Ovary (tissue), 9 donors: ENCODE results near the gene ACTRT3. TPM values are rescaled to one million over a fixed set of nuclear protein-coding genes. Genes with fewer than 3 reads are reported as not detected.

Source experiments
- polyA plus RNA-seq, 2 donors: library from polyadenylated mRNA; stranded (reverse); fragments of 200-250 nt in 1 of 2; fragments of 350-450 nt in 1 of 2; fragmentation: Illumina TruSeq in 1 of 2; extraction: RNeasy Lipid Tissue Mini Kit (QIAGEN cat#74804) in 1 of 2; gene quantifications; one replicate each; pipeline ENCODE4 v1.2.3, GENCODE V29; 2013 to 2014
- small RNA-seq: library from RNA; depleted of rRNA; stranded (forward); fragments of <200 nt; gene quantifications from one replicate; pipeline ENCODE3, GENCODE V24; 2016
- total RNA-seq, 7 donors: library from RNA; depleted of rRNA in 2 of 7; stranded (reverse); fragments of >200 nt in 2 of 7; fragmentation: NEBNext Ultra II Directional in 3 of 7; extraction: Animal tissue kit (Norgen Biotek cat#: 25700) in 3 of 7; gene quantifications; one replicate each; pipeline versions ENCODE4 v1.1.0 to v1.2.4, GENCODE V29; 2016 to 2023
- donor health status: DM: no; HTN: no; CAD: no; lungs with moderate emphysema.
- donor health status: DM: no; HTN: no; CAD: no.
- donor health status: Bipolar disorder and iron deficiency.
- donor health status: DM: yes; HTN: yes; CAD: no.
- donor health status: DM: no; HTN: no; CAD: no.
- donor health status: DM: yes; HTN: yes; CAD: no.

ACTRT3 gene
- total and polyA plus RNA-seq, 9 donors: 0.34 to 3.8 (median 2.5) TPM

Small RNA genes lying within 50 kb of the gene (small RNA-seq; reads per million reads assigned to genes)
- gene RNU6-637P: not detected

Other genes with a start within 250 kb of the ACTRT3 start
- gene MECOM, start 105.8 kb downstream of the ACTRT3 start, total RNA-seq: 10 to 100 TPM in 3 of 7 donors, 1 to 10 TPM in 4; 4.3 to 24.1 (median 9.0) TPM
- gene MECOM, start 105.8 kb downstream of the ACTRT3 start, polyA plus RNA-seq: 1 to 10 TPM; 5.9 to 6.2 TPM
- gene TERC, start 4.5 kb downstream of the ACTRT3 start, total RNA-seq: 100 to 1,000 TPM in 2 of 7 donors, 1 to 10 TPM in 5; 2.4 to 467 (median 5.2) TPM
- not detected for gene TERC, start 4.5 kb downstream of the ACTRT3 start, polyA plus RNA-seq
- 10 to 100 TPM; 14.1 to 23.6 (median 20.0) TPM for gene MYNN, start 3.8 kb upstream of the ACTRT3 start, total RNA-seq
- 10 to 100 TPM; 10.1 to 10.3 TPM for gene MYNN, start 3.8 kb upstream of the ACTRT3 start, polyA plus RNA-seq
- gene LRRIQ4, start 43.3 kb upstream of the ACTRT3 start, total RNA-seq: under 1 TPM in 5 of 7 donors, not detected in 2; 0.23 to 0.43 (median 0.26) TPM
- gene LRRIQ4, start 43.3 kb upstream of the ACTRT3 start, polyA plus RNA-seq: under 1 TPM; 0.05 to 0.17 TPM
- 1 to 10 TPM; 3.3 to 8.1 (median 4.3) TPM for gene LRRC34, start 43.3 kb upstream of the ACTRT3 start, total RNA-seq
- 1 to 10 TPM; 1.7 to 3.3 TPM for gene LRRC34, start 43.3 kb upstream of the ACTRT3 start, polyA plus RNA-seq
- gene LRRC31, start 100.4 kb upstream of the ACTRT3 start, total RNA-seq: not detected
- gene LRRC31, start 100.4 kb upstream of the ACTRT3 start, polyA plus RNA-seq: not detected
- not detected for gene SAMD7, start 142.0 kb upstream of the ACTRT3 start, total RNA-seq
- not detected for gene SAMD7, start 142.0 kb upstream of the ACTRT3 start, polyA plus RNA-seq
- 100 to 1,000 TPM in 5 of 7 donors, 10 to 100 TPM in 2; 34.0 to 178 (median 131) TPM for gene SEC62, start 197.2 kb upstream of the ACTRT3 start, total RNA-seq
- 100 to 1,000 TPM in 1 of 2 donors, 10 to 100 TPM in 1; 49.6 to 113 TPM for gene SEC62, start 197.2 kb upstream of the ACTRT3 start, polyA plus RNA-seq